ENCODE data around the gene TMEM37.

The TMEM37 gene

DNA sequence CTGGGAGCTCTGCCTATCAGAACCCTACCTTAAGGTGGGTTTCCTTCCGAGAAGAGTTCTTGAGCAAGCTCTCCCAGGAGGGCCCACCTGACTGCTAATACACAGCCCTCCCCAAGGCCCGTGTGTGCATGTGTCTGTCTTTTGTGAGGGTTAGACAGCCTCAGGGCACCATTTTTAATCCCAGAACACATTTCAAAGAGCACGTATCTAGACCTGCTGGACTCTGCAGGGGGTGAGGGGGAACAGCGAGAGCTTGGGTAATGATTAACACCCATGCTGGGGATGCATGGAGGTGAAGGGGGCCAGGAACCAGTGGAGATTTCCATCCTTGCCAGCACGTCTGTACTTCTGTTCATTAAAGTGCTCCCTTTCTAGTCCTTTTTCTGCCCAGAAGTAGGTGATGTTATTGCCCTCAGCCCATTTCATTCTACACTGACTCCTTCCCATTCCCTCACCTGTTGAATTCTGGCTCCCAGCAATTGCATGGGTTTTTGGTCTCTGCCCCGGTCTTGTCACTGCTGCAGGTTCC is 6.5 kb downstream of the TMEM37 start:
- in situ Hi-C loops (cut with HindIII; ENCODE audit: low sequenced_read_pairs): no loop called here
- H3K4me3 ChIP-seq (ENCODE audit: low read depth, low read length): no peak overlapping the region
- no peak for DNase-seq (ENCODE audit: low read depth, low spot score)
- TF ChIP-seq, protein P1, sequence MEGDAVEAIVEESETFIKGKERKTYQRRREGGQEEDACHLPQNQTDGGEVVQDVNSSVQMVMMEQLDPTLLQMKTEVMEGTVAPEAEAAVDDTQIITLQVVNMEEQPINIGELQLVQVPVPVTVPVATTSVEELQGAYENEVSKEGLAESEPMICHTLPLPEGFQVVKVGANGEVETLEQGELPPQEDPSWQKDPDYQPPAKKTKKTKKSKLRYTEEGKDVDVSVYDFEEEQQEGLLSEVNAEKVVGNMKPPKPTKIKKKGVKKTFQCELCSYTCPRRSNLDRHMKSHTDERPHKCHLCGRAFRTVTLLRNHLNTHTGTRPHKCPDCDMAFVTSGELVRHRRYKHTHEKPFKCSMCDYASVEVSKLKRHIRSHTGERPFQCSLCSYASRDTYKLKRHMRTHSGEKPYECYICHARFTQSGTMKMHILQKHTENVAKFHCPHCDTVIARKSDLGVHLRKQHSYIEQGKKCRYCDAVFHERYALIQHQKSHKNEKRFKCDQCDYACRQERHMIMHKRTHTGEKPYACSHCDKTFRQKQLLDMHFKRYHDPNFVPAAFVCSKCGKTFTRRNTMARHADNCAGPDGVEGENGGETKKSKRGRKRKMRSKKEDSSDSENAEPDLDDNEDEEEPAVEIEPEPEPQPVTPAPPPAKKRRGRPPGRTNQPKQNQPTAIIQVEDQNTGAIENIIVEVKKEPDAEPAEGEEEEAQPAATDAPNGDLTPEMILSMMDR (IDR thresholded peaks at IDR 0.05; ENCODE audit: low read depth, low read length): no peak

DNA sequence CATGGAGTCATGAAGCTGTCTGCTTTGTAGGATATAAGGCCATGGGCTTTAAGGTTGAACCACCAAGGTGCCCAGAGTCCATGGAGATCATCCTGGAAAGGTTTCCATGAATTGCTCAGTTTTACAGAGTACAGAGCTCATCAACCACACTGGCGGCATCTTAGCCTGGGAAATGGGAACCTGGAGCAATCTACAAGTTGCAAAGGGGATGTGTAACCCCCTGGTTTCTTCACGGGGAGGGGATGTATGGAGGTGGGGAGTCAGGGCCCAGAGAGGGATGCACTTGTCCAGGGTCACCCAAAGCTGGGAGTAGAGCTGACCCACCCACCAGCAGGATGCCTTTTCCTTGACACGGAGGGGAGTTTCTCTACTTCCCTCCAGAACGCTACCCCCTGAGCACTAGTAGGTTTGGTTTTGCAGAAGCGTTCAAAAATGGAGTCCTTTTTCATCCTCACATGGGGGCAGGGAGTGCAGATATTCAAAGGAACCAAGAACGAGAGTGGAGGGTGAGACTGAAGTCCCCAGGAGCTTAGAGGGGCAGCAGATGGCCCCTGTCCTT is 7.2 kb downstream of the TMEM37 start:
- TF ChIP-seq, protein P1 (IDR thresholded peaks at IDR 0.05; ENCODE audit: low read depth, low read length): no peak
- in situ Hi-C loops (cut with HindIII; ENCODE audit: low sequenced_read_pairs): no loop called here
- H3K4me3 ChIP-seq (ENCODE audit: low read depth, low read length): no peak overlapping the region
- DNase-seq (ENCODE audit: low read depth, low spot score): no peak

DNA sequence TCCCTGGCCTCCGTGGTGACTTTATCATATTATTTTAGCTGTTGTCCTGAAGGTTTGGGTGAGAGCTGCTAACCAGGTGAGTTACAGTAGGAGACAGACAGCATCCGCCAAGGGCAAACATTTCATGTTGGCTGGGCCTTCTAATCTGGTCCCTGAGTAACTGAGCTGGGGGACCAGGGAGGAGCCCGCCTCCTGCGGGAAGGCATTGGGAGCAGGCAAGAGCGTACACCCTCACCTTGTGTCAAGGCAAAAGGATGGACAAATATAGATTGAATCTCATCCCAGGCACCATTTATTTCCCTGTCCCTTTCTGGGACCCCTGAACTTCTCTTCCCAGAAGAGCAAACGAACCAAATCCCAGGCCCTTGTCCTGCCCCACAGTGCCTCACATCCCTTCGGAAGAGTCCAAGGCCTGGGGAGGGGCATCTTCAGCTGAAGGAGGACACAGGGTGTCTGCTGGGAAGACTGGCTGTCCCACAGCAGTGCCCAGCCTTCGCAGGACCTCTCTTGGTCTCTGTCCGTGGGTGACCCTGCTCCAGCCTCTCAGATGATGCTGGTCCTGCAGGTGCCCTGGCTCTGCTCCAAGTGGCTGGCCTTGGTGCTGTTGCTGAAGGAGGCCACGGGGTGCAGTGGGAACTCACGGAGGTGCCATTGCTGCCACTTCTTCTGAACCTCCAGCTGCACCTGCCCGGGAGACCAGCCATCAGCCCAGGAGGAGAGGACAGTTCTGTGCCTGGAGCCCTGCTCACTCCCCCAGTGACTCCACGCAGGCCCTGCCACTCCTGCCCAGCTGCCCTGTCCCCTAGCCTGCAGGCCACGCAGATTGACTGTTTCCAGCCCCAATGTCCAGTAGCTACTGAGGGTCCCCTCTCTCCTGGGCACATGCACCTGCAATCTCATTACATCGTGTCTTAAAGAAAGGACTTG is 8.2 kb downstream of the TMEM37 start:
- no peak overlapping the region for H3K4me3 ChIP-seq (ENCODE audit: low read depth, low read length)
- TF ChIP-seq, protein P1 (IDR thresholded peaks at IDR 0.05; ENCODE audit: low read depth, low read length): no peak
- in situ Hi-C loops (cut with HindIII; ENCODE audit: low sequenced_read_pairs): no loop called here
- DNase-seq (ENCODE audit: low read depth, low spot score): no peak

DNA sequence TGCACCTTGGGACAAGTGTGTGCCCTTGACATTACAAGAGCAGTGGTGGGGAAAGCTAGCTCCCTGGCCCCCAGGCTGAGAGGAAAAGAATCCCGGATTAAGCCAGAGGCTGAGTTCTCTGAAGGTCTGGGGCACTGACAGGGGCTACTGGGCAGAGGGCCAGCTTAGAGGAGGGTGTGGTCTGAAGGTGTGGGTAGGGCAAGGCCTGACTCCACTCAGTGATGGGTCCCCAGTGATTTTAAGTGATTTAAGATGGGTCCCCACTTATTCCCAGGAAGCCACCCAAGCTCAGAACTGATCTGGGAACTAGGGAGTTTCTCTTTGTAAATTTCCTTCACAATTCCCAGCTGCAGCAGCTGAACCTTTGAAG is 8.8 kb downstream of the TMEM37 start:
- in situ Hi-C loops (cut with HindIII; ENCODE audit: low sequenced_read_pairs): no loop called here
- H3K4me3 ChIP-seq (ENCODE audit: low read depth, low read length): no peak overlapping the region
- DNase-seq (ENCODE audit: low read depth, low spot score): no peak
- TF ChIP-seq, protein P1 (IDR thresholded peaks at IDR 0.05; ENCODE audit: low read depth, low read length): no peak

DNA sequence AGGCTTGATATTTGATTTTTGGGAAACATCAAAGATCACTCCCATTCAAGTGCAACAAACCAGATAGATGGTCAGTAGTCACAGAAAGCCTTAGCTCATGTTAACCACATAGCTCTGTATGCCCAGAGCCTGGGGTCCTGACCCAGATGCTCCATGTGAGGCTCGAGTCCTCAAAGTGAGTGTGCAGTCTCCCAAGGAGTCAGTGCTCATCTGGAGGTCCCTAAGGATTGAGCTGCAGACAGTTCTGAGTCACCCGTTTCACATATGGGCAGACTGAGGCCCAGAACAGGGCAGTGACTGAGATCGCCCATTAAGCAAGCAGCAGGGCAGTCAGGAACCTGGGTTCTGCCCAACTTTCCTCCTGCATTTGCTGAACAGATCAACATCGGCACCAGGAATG is 9.2 kb downstream of the TMEM37 start:
- H3K4me3 ChIP-seq (ENCODE audit: low read depth, low read length): no peak overlapping the region
- TF ChIP-seq, protein P1 (IDR thresholded peaks at IDR 0.05; ENCODE audit: low read depth, low read length): no peak
- in situ Hi-C loops (cut with HindIII; ENCODE audit: low sequenced_read_pairs): no loop called here
- no peak for DNase-seq (ENCODE audit: low read depth, low spot score)

DNA sequence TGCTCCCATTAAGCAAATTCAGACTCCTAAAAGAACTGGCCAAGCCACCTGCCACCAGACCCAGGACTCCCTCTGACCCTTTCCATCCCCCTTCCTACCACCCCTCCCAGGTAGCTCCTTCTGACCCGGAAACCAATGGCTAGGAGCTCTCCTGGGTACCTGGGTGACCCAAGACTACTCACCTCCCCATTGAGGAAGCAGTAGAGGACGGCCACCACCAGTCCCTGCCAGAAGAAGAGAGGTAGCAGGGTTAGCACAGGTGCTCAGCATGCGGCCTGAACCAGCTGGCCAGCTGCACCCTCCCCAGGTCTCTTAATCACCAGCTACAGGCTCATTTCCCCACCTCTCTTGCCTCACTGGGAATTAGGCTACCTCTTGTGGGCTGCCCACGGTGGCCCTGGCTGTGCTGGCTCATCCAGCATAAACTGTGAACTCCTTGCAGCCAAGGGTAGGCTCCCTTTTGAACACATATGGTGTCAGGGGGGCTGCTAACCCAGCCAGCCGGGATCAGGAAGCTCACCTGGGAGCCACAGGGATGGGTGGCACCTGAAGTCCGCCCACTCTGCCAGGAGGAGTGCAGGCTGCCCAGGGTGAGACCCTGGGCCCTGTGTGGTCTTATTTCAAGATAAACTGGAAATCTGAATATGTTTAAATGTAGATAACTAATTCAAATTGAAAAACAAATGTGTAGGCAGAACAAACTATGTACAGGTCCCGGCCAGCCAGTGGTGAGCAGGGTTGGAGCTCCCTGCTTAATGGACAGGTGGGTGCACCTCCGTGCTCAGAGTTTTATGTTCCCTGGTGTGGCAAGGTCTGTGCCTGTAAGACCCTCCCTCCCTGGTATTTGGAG is 9.9 kb downstream of the TMEM37 start:
- in situ Hi-C loops (cut with HindIII; ENCODE audit: low sequenced_read_pairs): no loop called here
- TF ChIP-seq, protein P1 (IDR thresholded peaks at IDR 0.05; ENCODE audit: low read depth, low read length): no peak
- no peak overlapping the region for H3K4me3 ChIP-seq (ENCODE audit: low read depth, low read length)
- DNase-seq (ENCODE audit: low read depth, low spot score): no peak
